ENCODE data around the gene MYRIP. TPM values are rescaled to one million over a fixed set of nuclear protein-coding genes. Genes with fewer than 3 reads are reported as not detected.

The MYRIP gene
- not detected in 2 replicates for polyA plus RNA-seq (2011; rRNA removed)
- polyA minus RNA-seq (2011; rRNA and poly(A)+ RNA removed), result not detected in 2 replicates

- TF ChIP-seq, protein P1, sequence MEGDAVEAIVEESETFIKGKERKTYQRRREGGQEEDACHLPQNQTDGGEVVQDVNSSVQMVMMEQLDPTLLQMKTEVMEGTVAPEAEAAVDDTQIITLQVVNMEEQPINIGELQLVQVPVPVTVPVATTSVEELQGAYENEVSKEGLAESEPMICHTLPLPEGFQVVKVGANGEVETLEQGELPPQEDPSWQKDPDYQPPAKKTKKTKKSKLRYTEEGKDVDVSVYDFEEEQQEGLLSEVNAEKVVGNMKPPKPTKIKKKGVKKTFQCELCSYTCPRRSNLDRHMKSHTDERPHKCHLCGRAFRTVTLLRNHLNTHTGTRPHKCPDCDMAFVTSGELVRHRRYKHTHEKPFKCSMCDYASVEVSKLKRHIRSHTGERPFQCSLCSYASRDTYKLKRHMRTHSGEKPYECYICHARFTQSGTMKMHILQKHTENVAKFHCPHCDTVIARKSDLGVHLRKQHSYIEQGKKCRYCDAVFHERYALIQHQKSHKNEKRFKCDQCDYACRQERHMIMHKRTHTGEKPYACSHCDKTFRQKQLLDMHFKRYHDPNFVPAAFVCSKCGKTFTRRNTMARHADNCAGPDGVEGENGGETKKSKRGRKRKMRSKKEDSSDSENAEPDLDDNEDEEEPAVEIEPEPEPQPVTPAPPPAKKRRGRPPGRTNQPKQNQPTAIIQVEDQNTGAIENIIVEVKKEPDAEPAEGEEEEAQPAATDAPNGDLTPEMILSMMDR (IDR thresholded peaks at IDR 0.05; ENCODE audit: low read depth, low read length), result no peak
- ChIA-PET CTCF (no interaction called here), POLR2A (no interaction called here)
- peaks cover 6% of the 10 kb centered on the region; the same call in 1 of the 2 replicates for H3K9me3 ChIP-seq (ENCODE audit: control insufficient read depth, insufficient read depth, low read length)
- no peak within 1 kb of the TSS for H3K27ac ChIP-seq (ENCODE audit: low read depth, low read length)
- no peak for DNase-seq (ENCODE audit: low read depth, low spot score)
- H3K27me3 ChIP-seq (ENCODE audit: control insufficient read depth, insufficient read depth, low read length), result peaks cover 17% of the 10 kb centered on the region
- no peak within 1 kb of the TSS for H3K4me3 ChIP-seq (ENCODE audit: low read depth, low read length)
Observed at GRCh38 chr3:39809181-39809994, at the start of gene MYRIP. Gene MYRIP (plus strand): TSS chr3:39809609. CDS start chr3:39900817, 91,208 bp downstream.

- no peak for DNase-seq (ENCODE audit: low read depth, low spot score)
- Histone ChIP-seq H3K27ac (ENCODE audit: low read depth, low read length) (no peak overlapping the region), H3K4me3 (ENCODE audit: low read depth, low read length) (no peak overlapping the region), H3K9me3 (ENCODE audit: control insufficient read depth, insufficient read depth, low read length) (no peaks in the 10 kb centered on the region), H3K27me3 (ENCODE audit: control insufficient read depth, insufficient read depth, low read length) (no peaks in the 10 kb centered on the region)
- TF ChIP-seq, protein P1 (IDR thresholded peaks at IDR 0.05; ENCODE audit: low read depth, low read length), result no peak
- ChIA-PET CTCF (no interaction called here), POLR2A (no interaction called here)
Observed at GRCh38 chr3:39760325-39760724, 49.1 kb upstream of the MYRIP start.

GRCh38 chr3:39762537-39763070, 46.8 kb upstream of the MYRIP start:
- no peak overlapping the region for H3K4me3 ChIP-seq (ENCODE audit: low read depth, low read length)
- no peak for DNase-seq (ENCODE audit: low read depth, low spot score)
- peaks cover 7% of the 10 kb centered on the region for H3K9me3 ChIP-seq (ENCODE audit: control insufficient read depth, insufficient read depth, low read length)
- TF ChIP-seq, protein P1 (IDR thresholded peaks at IDR 0.05; ENCODE audit: low read depth, low read length), result no peak
- H3K27me3 ChIP-seq (ENCODE audit: control insufficient read depth, insufficient read depth, low read length), result no peaks in the 10 kb centered on the region
- CTCF ChIA-PET, result no interaction called here
- no peak overlapping the region for H3K27ac ChIP-seq (ENCODE audit: low read depth, low read length)
- POLR2A ChIA-PET, result no interaction called here

DNA sequence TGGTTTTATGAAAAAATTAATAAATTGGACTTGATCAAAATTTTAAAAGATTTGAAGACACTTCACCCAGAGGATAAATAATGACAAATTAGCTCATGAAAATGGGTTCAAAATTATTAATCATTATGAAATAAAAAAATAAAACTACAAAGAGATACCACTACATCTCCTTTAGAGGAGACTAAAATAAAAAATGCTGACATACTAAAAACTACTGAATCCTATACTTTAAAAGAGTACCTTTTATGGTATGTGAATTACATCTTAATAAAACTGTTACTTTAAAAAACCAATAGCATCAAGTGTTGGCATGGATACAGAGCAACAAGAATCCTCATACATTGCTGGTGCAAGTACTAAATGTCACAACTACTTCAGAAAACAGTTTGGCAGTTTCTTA, 46.0 kb upstream of the MYRIP start:
- no peak for DNase-seq (ENCODE audit: low read depth, low spot score)
- ChIA-PET POLR2A (no interaction called here), CTCF (no interaction called here)
- peaks cover 7% of the 10 kb centered on the region for H3K9me3 ChIP-seq (ENCODE audit: control insufficient read depth, insufficient read depth, low read length)
- TF ChIP-seq, protein P1 (IDR thresholded peaks at IDR 0.05; ENCODE audit: low read depth, low read length), result no peak
- H3K27me3 ChIP-seq (ENCODE audit: control insufficient read depth, insufficient read depth, low read length), result no peaks in the 10 kb centered on the region
- H3K4me3 ChIP-seq (ENCODE audit: low read depth, low read length), result no peak overlapping the region
- no peak overlapping the region for H3K27ac ChIP-seq (ENCODE audit: low read depth, low read length)

GRCh38 chr3:39765575-39765974, 43.8 kb upstream of the MYRIP start:
- no peaks in the 10 kb centered on the region for H3K27me3 ChIP-seq (ENCODE audit: control insufficient read depth, insufficient read depth, low read length)
- TF ChIP-seq, protein P1 (IDR thresholded peaks at IDR 0.05; ENCODE audit: low read depth, low read length), result no peak
- DNase-seq (ENCODE audit: low read depth, low spot score), result no peak
- H3K9me3 ChIP-seq (ENCODE audit: control insufficient read depth, insufficient read depth, low read length), result peaks cover 7% of the 10 kb centered on the region
- ChIA-PET CTCF (no interaction called here), POLR2A (no interaction called here)
- no peak overlapping the region for H3K27ac ChIP-seq (ENCODE audit: low read depth, low read length)
- no peak overlapping the region for H3K4me3 ChIP-seq (ENCODE audit: low read depth, low read length)
